Retinal pigment epithelial cell (primary cell): ENCODE results near the gene ARFGEF3.
"Not testable (repeated sequence)": the region's sequence is repeated elsewhere in the genome, so short reads cannot be mapped to it uniquely, and the experiment has no call there.

ENCODE experiments used
- DNase-seq: peaks from one replicate; pipeline ENCODE4 v3.0.0-alpha.2; 2010; ENCODE audit warnings: low read depth
- H3K4me3 ChIP-seq: 2 replicates; pipeline ENCODE4 v1.5.1; 2011; ENCODE audit warnings: mild to moderate bottlenecking, low read length, control low read depth, moderate library complexity
- TF ChIP-seq, protein P1 (sequence below): conservative IDR thresholded peaks from 2 replicates; pipeline ENCODE4 v1.5.1; 2011; ENCODE audit warnings: low read depth, low read length, control low read depth, inconsistent platforms

The ARFGEF3 gene

DNA sequence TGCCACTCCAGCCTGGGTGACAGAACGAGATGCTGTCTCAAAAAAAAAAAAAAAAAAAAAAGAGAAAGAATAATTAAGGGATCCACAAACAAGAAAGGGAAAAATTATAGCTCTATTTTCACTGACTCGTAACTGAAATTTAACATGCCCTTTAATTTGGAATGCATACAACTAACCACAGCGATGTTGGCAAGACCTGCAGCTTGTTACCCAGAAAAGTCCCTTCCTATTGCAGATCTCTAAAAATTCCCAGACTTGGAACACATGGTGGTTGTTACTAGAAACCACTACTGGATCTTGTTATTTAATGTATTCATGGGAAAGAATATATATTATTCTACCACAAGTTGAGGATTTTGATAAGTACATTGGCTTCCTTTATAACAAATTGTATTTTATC, 188.2 kb downstream of the ARFGEF3 start:
- no peak for DNase-seq
- no peak overlapping the region for H3K4me3 ChIP-seq
- TF ChIP-seq, protein P1, sequence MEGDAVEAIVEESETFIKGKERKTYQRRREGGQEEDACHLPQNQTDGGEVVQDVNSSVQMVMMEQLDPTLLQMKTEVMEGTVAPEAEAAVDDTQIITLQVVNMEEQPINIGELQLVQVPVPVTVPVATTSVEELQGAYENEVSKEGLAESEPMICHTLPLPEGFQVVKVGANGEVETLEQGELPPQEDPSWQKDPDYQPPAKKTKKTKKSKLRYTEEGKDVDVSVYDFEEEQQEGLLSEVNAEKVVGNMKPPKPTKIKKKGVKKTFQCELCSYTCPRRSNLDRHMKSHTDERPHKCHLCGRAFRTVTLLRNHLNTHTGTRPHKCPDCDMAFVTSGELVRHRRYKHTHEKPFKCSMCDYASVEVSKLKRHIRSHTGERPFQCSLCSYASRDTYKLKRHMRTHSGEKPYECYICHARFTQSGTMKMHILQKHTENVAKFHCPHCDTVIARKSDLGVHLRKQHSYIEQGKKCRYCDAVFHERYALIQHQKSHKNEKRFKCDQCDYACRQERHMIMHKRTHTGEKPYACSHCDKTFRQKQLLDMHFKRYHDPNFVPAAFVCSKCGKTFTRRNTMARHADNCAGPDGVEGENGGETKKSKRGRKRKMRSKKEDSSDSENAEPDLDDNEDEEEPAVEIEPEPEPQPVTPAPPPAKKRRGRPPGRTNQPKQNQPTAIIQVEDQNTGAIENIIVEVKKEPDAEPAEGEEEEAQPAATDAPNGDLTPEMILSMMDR = no peak

DNA sequence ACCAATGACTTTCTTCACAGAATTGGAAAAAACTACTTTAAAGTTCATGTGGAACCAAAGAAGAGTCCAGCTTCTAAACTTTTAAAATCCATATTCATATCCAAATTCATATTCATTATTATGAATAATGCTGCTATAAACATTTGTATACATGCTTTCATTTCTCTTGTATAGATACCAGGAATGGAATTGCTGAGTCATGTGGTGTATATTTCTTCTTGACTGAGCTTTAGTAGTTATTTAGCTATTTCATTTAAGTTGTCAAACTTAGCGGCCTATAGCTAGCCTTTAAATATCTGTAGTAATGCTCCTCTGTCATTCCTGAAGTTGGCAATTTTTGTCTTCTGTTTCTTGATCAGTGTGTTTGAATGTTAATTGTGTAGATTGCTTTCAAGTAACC, 196.2 kb downstream of the ARFGEF3 start:
- DNase-seq = no peak
- TF ChIP-seq, protein P1 = no peak

DNA sequence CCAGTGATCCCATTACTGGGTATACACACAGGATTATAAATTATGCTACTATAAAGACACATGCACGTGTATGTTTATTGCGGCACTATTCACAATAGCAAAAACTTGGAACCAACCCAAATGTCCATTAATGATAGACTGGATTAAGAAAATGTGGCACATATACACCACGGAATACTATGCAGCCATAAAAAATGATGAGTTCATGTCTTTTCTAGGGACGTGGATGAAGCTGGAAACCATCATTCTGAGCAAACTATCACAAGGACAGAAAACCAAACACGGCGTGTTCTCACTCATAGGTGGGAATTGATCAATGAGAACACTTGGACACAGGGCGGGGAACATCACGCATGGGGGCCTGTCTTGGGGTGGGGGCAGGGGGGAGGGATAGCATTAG, 206.9 kb downstream of the ARFGEF3 start:
- not testable (repeated sequence) for H3K4me3 ChIP-seq, DNase-seq

More for the DNA sequence above, 196.2 kb downstream of the ARFGEF3 start:
- H3K4me3 ChIP-seq = no peak overlapping the region

DNA sequence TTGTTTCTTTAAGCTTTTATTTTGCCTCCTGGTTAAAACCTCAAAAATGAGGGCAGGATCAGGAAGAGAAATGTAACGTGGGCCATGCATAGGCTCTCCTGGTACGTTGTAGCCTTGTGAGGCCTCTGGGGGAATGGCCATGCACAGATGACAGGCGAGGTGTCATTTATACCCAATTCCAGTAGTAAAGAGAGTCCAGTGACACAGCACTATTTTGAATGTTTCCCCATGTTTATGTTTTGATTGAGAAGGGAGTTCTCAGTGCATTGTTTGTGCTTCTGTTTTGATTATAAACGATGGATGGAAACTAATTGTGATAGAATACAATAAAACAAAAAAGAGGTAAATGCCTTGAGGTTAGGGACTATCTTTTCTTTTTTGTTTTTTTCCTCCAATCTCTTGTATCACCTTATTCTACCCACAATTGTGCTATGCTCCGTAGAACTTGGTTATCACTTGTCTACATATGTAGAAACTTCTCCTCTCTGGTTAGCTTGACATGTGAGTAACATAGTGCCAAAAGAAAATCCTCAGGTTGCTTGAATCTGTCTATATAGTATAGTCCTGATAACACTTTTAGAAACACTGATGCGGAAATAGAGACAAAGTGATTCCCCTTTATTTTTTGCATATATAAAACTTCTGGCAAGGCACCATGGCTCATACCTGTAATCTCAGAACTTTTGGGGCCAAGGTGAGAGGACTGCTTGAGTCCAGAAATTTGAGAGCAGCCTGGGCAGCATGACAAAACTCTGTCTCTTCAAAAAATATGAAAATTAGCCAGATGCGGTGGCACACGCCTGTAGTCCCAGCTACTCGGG, 209.1 kb downstream of the ARFGEF3 start:
- no peak for DNase-seq
- no peak overlapping the region for H3K4me3 ChIP-seq
- TF ChIP-seq, protein P1 = no peak

DNA sequence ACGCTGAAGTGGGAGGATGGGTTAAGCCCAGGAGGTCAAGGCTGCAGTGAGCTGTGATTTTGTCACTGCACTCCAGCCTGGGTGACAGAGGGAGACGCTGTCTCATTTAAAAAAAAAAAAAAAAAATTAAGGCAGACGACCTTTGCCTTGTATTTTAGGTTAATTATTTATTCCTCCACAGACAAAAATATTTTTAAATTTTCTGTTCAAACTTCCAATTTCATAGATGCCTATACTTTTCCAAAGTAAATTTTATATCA, 209.6 kb downstream of the ARFGEF3 start:
- TF ChIP-seq, protein P1 = no peak
- H3K4me3 ChIP-seq = no peak overlapping the region
- DNase-seq = no peak

DNA sequence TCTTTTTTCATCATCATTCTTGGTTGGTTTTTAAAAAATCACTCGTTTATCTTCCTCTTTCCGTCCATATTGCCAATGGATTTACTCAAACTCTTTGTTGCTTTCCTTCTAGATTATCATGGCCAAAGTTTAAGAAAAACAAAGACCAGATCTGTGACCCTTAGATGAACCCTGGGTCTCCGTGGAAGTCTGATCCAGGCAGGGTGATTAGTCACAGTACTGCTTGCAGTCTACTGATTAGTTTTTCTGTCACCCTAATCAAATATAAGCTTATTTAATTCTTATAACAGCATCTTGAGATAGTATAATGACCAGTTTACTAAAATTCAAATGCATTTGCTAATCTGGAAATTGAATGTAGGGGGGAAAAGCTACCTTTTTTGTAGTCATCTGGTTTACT, 210.0 kb downstream of the ARFGEF3 start:
- DNase-seq = peak; percentile 84
- TF ChIP-seq, protein P1 = no peak
- no peak overlapping the region for H3K4me3 ChIP-seq

DNA sequence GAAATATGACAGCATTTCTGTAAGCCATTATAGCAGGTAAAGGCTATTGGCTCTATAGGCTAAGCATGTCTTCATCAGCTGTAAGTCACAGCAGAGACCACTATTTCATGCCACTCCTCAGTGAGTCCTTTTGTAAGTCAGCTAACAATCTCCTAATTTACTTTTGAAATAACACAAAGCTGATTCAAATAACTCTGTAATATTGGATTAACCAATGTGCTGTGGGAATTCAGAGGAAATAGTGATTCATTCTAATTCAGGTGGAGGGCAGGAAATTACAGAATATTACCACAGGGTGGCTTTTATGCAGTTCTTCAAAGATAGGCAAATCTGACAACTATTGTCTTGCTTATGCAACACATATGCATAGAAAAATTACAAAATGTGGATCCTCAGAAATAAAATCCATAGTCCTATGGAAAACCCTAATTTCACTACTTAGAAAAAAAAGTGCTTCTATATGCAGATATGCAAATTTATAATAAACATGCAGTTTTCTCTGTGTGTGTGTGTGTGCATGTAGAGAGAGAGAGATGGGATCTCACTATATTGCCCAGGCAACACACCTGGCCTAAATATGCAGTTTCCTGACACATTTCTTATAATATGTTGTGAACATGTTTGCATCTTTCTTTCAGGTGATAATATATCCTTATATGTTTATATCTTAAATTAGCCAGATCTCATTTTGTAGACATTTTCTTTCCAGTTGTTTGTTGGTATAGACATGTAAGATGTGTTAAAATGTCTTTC, 211.1 kb downstream of the ARFGEF3 start:
- no peak for DNase-seq
- TF ChIP-seq, protein P1 = no peak
- H3K4me3 ChIP-seq = no peak overlapping the region
